ENCODE results near the gene TSPEAR.

GRCh38 chr21:44475266-44475845 is 236.0 kb downstream of the TSPEAR start:
- TF ChIP-seq POLR2A (IDR thresholded peaks at IDR 0.05; ENCODE audit: low read depth, low read length) (no peak), POLR2AphosphoS5 (IDR thresholded peaks at IDR 0.05; ENCODE audit: low read depth, low read length) (no peak), TAF1 (IDR thresholded peaks at IDR 0.05; ENCODE audit: low read depth, low read length) (no peak)
